Left lung (tissue), 10 donors: ENCODE data around the gene CPZ. TPM values are rescaled to one million over a fixed set of nuclear protein-coding genes. Genes with fewer than 3 reads are reported as not detected.
A peak's percentile ranks its signal among the peaks of the same experiment; 100 is the strongest.

Experiments
- ATAC-seq: fragments of 200-7000 bp; cut with Tn5 transposase; one replicate; pipeline ENCODE4 v1.9.1; 2020; ENCODE audit warnings: moderate library complexity
- DNase-seq, 4 donors: peaks; one replicate each; pipeline ENCODE4 v3.0.0-alpha.2; 2013 to 2020
- H3K27ac ChIP-seq, 2 donors: fragments of 200-600 bp; sonication (generic) in 1 of 2; one replicate each; pipeline versions ENCODE4 v1.5.0 to v1.8.0; 2020 to 2021
- H3K27me3 ChIP-seq, 2 donors: fragments of 200-600 bp; sonication (generic) in 1 of 2; one replicate each; pipeline versions ENCODE4 v1.5.0 to v1.8.0; 2020 to 2021
- H3K36me3 ChIP-seq, 2 donors: fragments of 200-600 bp; sonication (generic) in 1 of 2; one replicate each; pipeline versions ENCODE4 v1.5.0 to v1.8.0; 2020 to 2021
- H3K4me1 ChIP-seq, 2 donors: fragments of 200-600 bp; one replicate each; pipeline ENCODE4 v1.8.0; 2021
- H3K4me3 ChIP-seq, 2 donors: fragments of 200-600 bp; sonication (generic) in 1 of 2; one replicate each; pipeline versions ENCODE4 v1.5.0 to v1.8.0; 2020 to 2021; ENCODE audit warnings: mild to moderate bottlenecking in 1 of 2
- H3K9me3 ChIP-seq, 2 donors: fragments of 200-600 bp; sonication (generic) in 1 of 2; one replicate each; pipeline versions ENCODE4 v1.5.0 to v1.8.0; 2020 to 2021
- CTCF ChIP-seq, 2 donors: fragments of 200-600 bp; sonication (generic) in 1 of 2; IDR thresholded peaks; one replicate each; pipeline versions ENCODE4 v1.5.0 to v1.8.0; 2021; ENCODE audit warnings: antibody characterized with exemption in 2 of 2
- intact Hi-C, 2 donors: fragments of 100-400 bp; cut with DNase I; formaldehyde crosslinking; loops; one replicate each; pipeline versions ENCODE4 v1.11.2 to v1.14.2; 2022
- polyA plus RNA-seq, 6 donors: library from polyadenylated mRNA; unstranded; fragments of 120-200 nt; gene quantifications; one replicate each; pipeline ENCODE4 v1.2.1, GENCODE V29; 2013; ENCODE audit not compliant: insufficient read length in 6 of 6
- total RNA-seq, 2 donors: library from RNA; stranded (reverse); fragmentation: NEBNext Ultra II Directional; extraction: Animal tissue kit (Norgen Biotek cat#: 25700); gene quantifications; one replicate each; pipeline ENCODE4 v1.2.1, GENCODE V29; 2021
- donor health status: DM: no; HTN: yes; CAD: no.
- donor health status: DM: no; HTN: no; CAD: no.

CPZ gene
- total and polyA plus RNA-seq, 8 donors, result 1.3 to 18.4 (median 3.2) TPM

- no peak overlapping the region for H3K27ac ChIP-seq
- H3K27me3 ChIP-seq, result peaks cover 11 to 44% of the 10 kb centered on the region in 2 donors
- no peaks in the 10 kb centered on the region for H3K36me3 ChIP-seq
- intact Hi-C loops, result no loop called here
- no peak for TF ChIP-seq CTCF (IDR thresholded peaks at IDR 0.05)
- H3K9me3 ChIP-seq, result no peaks in the 10 kb centered on the region
- ATAC-seq (no peak), DNase-seq (peak in 1 of 4 donors; percentile 22)
- no peak overlapping the region for H3K4me3 ChIP-seq
- no peaks in the 10 kb centered on the region for H3K4me1 ChIP-seq
Observed at GRCh38 chr4:8577046-8577445, 15.5 kb upstream of the CPZ start.

GRCh38 chr4:8577972-8578371 is 14.6 kb upstream of the CPZ start:
- Histone ChIP-seq H3K27ac (no peak overlapping the region), H3K9me3 (no peaks in the 10 kb centered on the region), H3K36me3 (no peaks in the 10 kb centered on the region), H3K4me1 (no peaks in the 10 kb centered on the region), H3K27me3 (peaks cover 11 to 54% of the 10 kb centered on the region in 2 donors), H3K4me3 (no peak overlapping the region)
- DNase-seq (no peak), ATAC-seq (no peak)
- intact Hi-C loops, result no loop called here
- TF ChIP-seq CTCF (IDR thresholded peaks at IDR 0.05), result no peak

GRCh38 chr4:8578717-8579116 is 13.8 kb upstream of the CPZ start:
- Histone ChIP-seq H3K27me3 (peaks cover 11 to 60% of the 10 kb centered on the region in 2 donors), H3K9me3 (no peaks in the 10 kb centered on the region), H3K36me3 (no peaks in the 10 kb centered on the region), H3K27ac (no peak overlapping the region), H3K4me3 (no peak overlapping the region), H3K4me1 (no peaks in the 10 kb centered on the region)
- intact Hi-C loops, result no loop called here
- no peak for ATAC-seq
- no peak for TF ChIP-seq CTCF (IDR thresholded peaks at IDR 0.05)
- DNase-seq, result no peak

- ATAC-seq (no peak), DNase-seq (peak in 1 of 4 donors; percentile 24)
- H3K9me3 ChIP-seq, result no peaks in the 10 kb centered on the region
- H3K36me3 ChIP-seq, result no peaks in the 10 kb centered on the region
- intact Hi-C loops, result no loop called here
- no peak for TF ChIP-seq CTCF (IDR thresholded peaks at IDR 0.05)
- H3K4me1 ChIP-seq, result no peaks in the 10 kb centered on the region
- H3K27ac ChIP-seq, result no peak overlapping the region
- H3K27me3 ChIP-seq, result peaks cover 11 to 69% of the 10 kb centered on the region in 2 donors
- no peak overlapping the region for H3K4me3 ChIP-seq
Observed at GRCh38 chr4:8579526-8580320, 12.8 kb upstream of the CPZ start.

GRCh38 chr4:8580321-8581093 is 12.1 kb upstream of the CPZ start, which contains the start of gene GPR78:
GPR78 (plus strand) TSS chr4:8580392; CDS start chr4:8580983, 591 bp downstream.
- intact Hi-C loops, result no loop called here
- H3K27ac ChIP-seq, result no peak within 1 kb of the TSS
- peak; percentile 96 for ATAC-seq

More at GRCh38 chr4:8580321-8581093, 12.1 kb upstream of the CPZ start, which contains the start of gene GPR78:
- H3K4me3 ChIP-seq, result no peak within 1 kb of the TSS
- DNase-seq, result peak; percentile 56 to 83 (median 72)
- peaks cover 11 to 71% of the 10 kb centered on the region in 2 donors for H3K27me3 ChIP-seq
- no peaks in the 10 kb centered on the region for H3K4me1 ChIP-seq
- no peaks in the 10 kb centered on the region for H3K9me3 ChIP-seq
- no peak for TF ChIP-seq CTCF (IDR thresholded peaks at IDR 0.05)
- H3K36me3 ChIP-seq, result no peaks in the 10 kb centered on the region
